ENCODE results near the gene SETBP1. TPM values are rescaled to one million over a fixed set of nuclear protein-coding genes. Genes with fewer than 3 reads are reported as not detected.
A peak's percentile ranks its signal among the peaks of the same experiment; 100 is the strongest.
"Not testable (repeated sequence)": the region's sequence is repeated elsewhere in the genome, so short reads cannot be mapped to it uniquely, and the experiment has no call there.

SETBP1 gene
- total and polyA plus RNA-seq, 8 donors: 19.7 to 27.5 (median 21.5) TPM

DNA sequence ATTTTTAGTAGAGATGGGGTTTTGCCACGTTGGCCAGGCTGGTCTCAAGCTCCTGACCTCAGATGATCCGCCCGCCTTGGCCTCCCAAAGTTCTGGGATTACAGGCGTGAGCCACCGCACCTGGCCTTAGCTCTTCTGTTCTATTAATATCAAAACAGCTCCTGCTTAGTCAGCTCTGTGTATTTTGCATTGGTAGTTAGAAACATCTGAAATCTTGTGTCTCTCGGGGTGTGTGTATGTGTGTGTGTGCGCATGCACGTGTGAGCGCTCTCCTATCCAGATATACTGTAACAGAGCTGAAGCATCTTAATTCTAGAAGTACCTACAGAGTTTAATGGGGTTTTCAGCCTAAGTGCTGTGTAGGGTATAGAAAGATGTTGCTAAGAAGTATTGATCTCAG, 33.7 kb downstream of the SETBP1 start:
- Histone ChIP-seq H3K9me3 (no peaks in the 10 kb centered on the region), H3K4me3 (no peak overlapping the region), H3K4me1 (peaks cover 7 to 8% of the 10 kb centered on the region in 2 donors), H3K27me3 (peaks cover 0 to 27% of the 10 kb centered on the region in 2 donors), H3K36me3 (no peaks in the 10 kb centered on the region), H3K27ac (no peak overlapping the region)
- DNase-seq: no peak
- no peak for ATAC-seq
- TF ChIP-seq, protein P1, sequence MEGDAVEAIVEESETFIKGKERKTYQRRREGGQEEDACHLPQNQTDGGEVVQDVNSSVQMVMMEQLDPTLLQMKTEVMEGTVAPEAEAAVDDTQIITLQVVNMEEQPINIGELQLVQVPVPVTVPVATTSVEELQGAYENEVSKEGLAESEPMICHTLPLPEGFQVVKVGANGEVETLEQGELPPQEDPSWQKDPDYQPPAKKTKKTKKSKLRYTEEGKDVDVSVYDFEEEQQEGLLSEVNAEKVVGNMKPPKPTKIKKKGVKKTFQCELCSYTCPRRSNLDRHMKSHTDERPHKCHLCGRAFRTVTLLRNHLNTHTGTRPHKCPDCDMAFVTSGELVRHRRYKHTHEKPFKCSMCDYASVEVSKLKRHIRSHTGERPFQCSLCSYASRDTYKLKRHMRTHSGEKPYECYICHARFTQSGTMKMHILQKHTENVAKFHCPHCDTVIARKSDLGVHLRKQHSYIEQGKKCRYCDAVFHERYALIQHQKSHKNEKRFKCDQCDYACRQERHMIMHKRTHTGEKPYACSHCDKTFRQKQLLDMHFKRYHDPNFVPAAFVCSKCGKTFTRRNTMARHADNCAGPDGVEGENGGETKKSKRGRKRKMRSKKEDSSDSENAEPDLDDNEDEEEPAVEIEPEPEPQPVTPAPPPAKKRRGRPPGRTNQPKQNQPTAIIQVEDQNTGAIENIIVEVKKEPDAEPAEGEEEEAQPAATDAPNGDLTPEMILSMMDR (IDR thresholded peaks at IDR 0.05): no peak
- intact Hi-C loops (cut with DNase I): no loop called here

GRCh38 chr18:44715245-44715644, 34.6 kb downstream of the SETBP1 start:
- ATAC-seq (peak; percentile 47), DNase-seq (no peak)
- intact Hi-C loops (cut with DNase I): no loop called here
- Histone ChIP-seq H3K4me1 (peaks cover 1 to 5% of the 10 kb centered on the region in 2 donors), H3K36me3 (no peaks in the 10 kb centered on the region), H3K27me3 (peaks cover 0 to 32% of the 10 kb centered on the region in 2 donors), H3K9me3 (no peaks in the 10 kb centered on the region), H3K27ac (peak overlapping the region in 1 of 2 donors; percentile 15), H3K4me3 (no peak overlapping the region)
- TF ChIP-seq, protein P1 (IDR thresholded peaks at IDR 0.05): no peak

GRCh38 chr18:44715842-44716241, 35.2 kb downstream of the SETBP1 start:
- intact Hi-C loops (cut with DNase I): no loop called here
- DNase-seq (no peak), ATAC-seq (no peak)
- H3K27me3 ChIP-seq: peaks cover 0 to 32% of the 10 kb centered on the region in 2 donors
- no peaks in the 10 kb centered on the region for H3K36me3 ChIP-seq
- no peaks in the 10 kb centered on the region for H3K9me3 ChIP-seq
- H3K27ac ChIP-seq: peak overlapping the region in 1 of 2 donors; percentile 15
- TF ChIP-seq, protein P1 (IDR thresholded peaks at IDR 0.05): no peak
- peaks cover 0 to 5% of the 10 kb centered on the region in 2 donors for H3K4me1 ChIP-seq
- no peak overlapping the region for H3K4me3 ChIP-seq

DNA sequence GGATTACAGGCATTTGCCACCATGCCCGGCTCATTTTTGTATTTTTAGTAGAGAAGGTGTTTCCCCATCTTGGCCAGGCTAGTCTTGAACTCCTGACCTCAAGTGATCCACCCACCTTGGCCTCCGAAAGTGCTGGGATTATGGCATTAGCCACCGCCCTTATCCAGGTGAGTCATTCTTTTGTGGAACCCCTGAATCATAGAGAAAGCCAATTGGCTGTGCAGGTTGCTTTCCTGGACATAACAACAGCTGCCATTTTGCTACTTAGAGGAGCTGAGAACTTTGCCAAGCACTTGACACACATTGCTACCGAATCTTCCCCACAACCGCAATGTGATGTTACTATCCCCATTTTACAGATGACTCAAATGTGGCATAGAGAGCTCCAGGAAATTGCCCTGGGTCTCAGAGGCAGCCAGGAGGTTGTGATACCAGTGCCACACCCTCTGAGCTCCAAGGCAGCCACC, 36.0 kb downstream of the SETBP1 start:
- no peak overlapping the region for H3K27ac ChIP-seq
- H3K4me3 ChIP-seq: no peak overlapping the region
- intact Hi-C loops (cut with DNase I): no loop called here
- H3K9me3 ChIP-seq: no peaks in the 10 kb centered on the region
- peaks cover 0 to 5% of the 10 kb centered on the region in 2 donors for H3K4me1 ChIP-seq
- peaks cover 0 to 32% of the 10 kb centered on the region in 2 donors for H3K27me3 ChIP-seq
- no peaks in the 10 kb centered on the region for H3K36me3 ChIP-seq
- no peak for DNase-seq
- TF ChIP-seq, protein P1 (IDR thresholded peaks at IDR 0.05): no peak
- no peak for ATAC-seq

- intact Hi-C loops (cut with DNase I): no loop called here
- DNase-seq (no peak), ATAC-seq (no peak)
- TF ChIP-seq, protein P1 (IDR thresholded peaks at IDR 0.05): no peak
- Histone ChIP-seq H3K4me3 (no peak overlapping the region), H3K9me3 (no peaks in the 10 kb centered on the region), H3K27me3 (peaks cover 0 to 32% of the 10 kb centered on the region in 2 donors), H3K4me1 (peaks cover 10 to 14% of the 10 kb centered on the region in 2 donors), H3K36me3 (no peaks in the 10 kb centered on the region), H3K27ac (no peak overlapping the region)
These were observed 38.9 kb downstream of the SETBP1 start for GRCh38 chr18:44719519-44720060.

GRCh38 chr18:44721748-44722147, 41.1 kb downstream of the SETBP1 start:
- H3K9me3 ChIP-seq; H3K4me3 ChIP-seq; intact Hi-C loops (cut with DNase I); DNase-seq; ATAC-seq; H3K27ac ChIP-seq; H3K36me3 ChIP-seq: not testable (repeated sequence)
- Histone ChIP-seq H3K27me3 (peaks cover 0 to 36% of the 10 kb centered on the region in 2 donors), H3K4me1 (peaks cover 23 to 31% of the 10 kb centered on the region in 2 donors)

All from left lung (tissue), 10 donors.